Muscle of arm (tissue), 12 donors: ENCODE measurements around the gene CXorf66. TPM values are rescaled to one million over a fixed set of nuclear protein-coding genes. Genes with fewer than 3 reads are reported as not detected.
"Not testable (repeated sequence)": the region's sequence is repeated elsewhere in the genome, so short reads cannot be mapped to it uniquely, and the experiment has no call there.

Source experiments
- DNase-seq: peaks from one replicate; pipeline ENCODE4 v3.0.0-alpha.2; 2013
- polyA plus RNA-seq, 12 donors: library from polyadenylated mRNA; unstranded; fragments of 120-200 nt; gene quantifications; one replicate each; pipeline ENCODE4 v1.2.1, GENCODE V29; 2013; ENCODE audit not compliant: insufficient read length in 12 of 12

The CXorf66 gene
- polyA plus RNA-seq, 12 donors: not detected

- DNase-seq: no peak
These were observed 35.4 kb downstream of the CXorf66 start for GRCh38 chrX:139929876-139930275.

- no peak for DNase-seq
These were observed 40.6 kb downstream of the CXorf66 start for GRCh38 chrX:139924696-139925095.

- DNase-seq: no peak
These were observed 41.1 kb downstream of the CXorf66 start for GRCh38 chrX:139924069-139924695.

- not testable (repeated sequence) for DNase-seq
These were observed 44.2 kb downstream of the CXorf66 start for GRCh38 chrX:139921142-139921541.

- no peak for DNase-seq
These were observed 45.0 kb downstream of the CXorf66 start for GRCh38 chrX:139920316-139920715.

- DNase-seq: no peak
These were observed 50.9 kb downstream of the CXorf66 start for GRCh38 chrX:139914421-139914820.

- DNase-seq: no peak
These were observed 55.6 kb downstream of the CXorf66 start for GRCh38 chrX:139909712-139910111.

- DNase-seq: no peak
These were observed 58.2 kb downstream of the CXorf66 start for GRCh38 chrX:139907078-139907477.

GRCh38 chrX:139905743-139906142, 59.6 kb downstream of the CXorf66 start:
- no peak for DNase-seq

Other genes starting within 250 kb of the CXorf66 start
- gene ATP11C, start 32.5 kb downstream of the CXorf66 start, polyA plus RNA-seq: 10 to 100 TPM in 10 of 12 donors, 1 to 10 TPM in 1, not detected in 1; 9.8 to 19.8 (median 15.5) TPM